Activated naive CD4-positive, alpha-beta T cell treated with anti-CD3 and anti-CD28 coated beads, Interleukin-2, amount 10 ng/mL, durations not matched to agents 7 days and 5 days (primary cell): Measurements from ENCODE around the gene PTAFR.

Experiments
- CTCF ChIA-PET: fragments of 350-600 bp; sonication (Branson Sonifier 250); formaldehyde crosslinking; loops from one replicate; lab custom pipeline; 2021; ENCODE audit warnings: antibody characterized with exemption; lab: Charles Lee
- DNase-seq: peaks from one replicate; pipeline ENCODE4 v3.0.0-alpha.2; 2020
- H3K27ac Mint-ChIP-seq: one replicate; pipeline ENCODE4 v1.8.0; 2021; ENCODE audit warnings: mild to moderate bottlenecking, moderate library complexity, mixed read lengths
- H3K27me3 Mint-ChIP-seq: one replicate; pipeline ENCODE4 v1.8.0; 2021; ENCODE audit warnings: mild to moderate bottlenecking, mixed read lengths
- H3K36me3 Mint-ChIP-seq: one replicate; pipeline ENCODE4 v1.8.0; 2021; ENCODE audit warnings: mixed read lengths
- H3K4me1 Mint-ChIP-seq: one replicate; pipeline ENCODE4 v1.8.0; 2021; ENCODE audit warnings: mixed read lengths
- H3K4me3 Mint-ChIP-seq: one replicate; pipeline ENCODE4 v1.8.0; 2021; ENCODE audit warnings: mild to moderate bottlenecking, moderate library complexity, mixed read lengths
- H3K9me3 Mint-ChIP-seq: one replicate; pipeline ENCODE4 v1.8.0; 2021; ENCODE audit warnings: mixed read lengths

The PTAFR gene

GRCh38 chr1:28129150-28129549 is 47.3 kb downstream of the PTAFR start:
- Mint-ChIP-seq H3K36me3 (no peaks in the 10 kb centered on the region), H3K27me3 (peaks cover 82% of the 10 kb centered on the region), H3K4me3 (no peak overlapping the region), H3K9me3 (peaks cover 4% of the 10 kb centered on the region), H3K27ac (no peak overlapping the region), H3K4me1 (peaks cover 6% of the 10 kb centered on the region)
- CTCF ChIA-PET, result no interaction called here
- DNase-seq, result no peak

- peaks cover 8% of the 10 kb centered on the region for H3K4me1 Mint-ChIP-seq
- H3K36me3 Mint-ChIP-seq, result no peaks in the 10 kb centered on the region
- no peak overlapping the region for H3K4me3 Mint-ChIP-seq
- H3K9me3 Mint-ChIP-seq, result no peaks in the 10 kb centered on the region
- CTCF ChIA-PET, result no interaction called here
- no peak for DNase-seq
- peaks cover 77% of the 10 kb centered on the region for H3K27me3 Mint-ChIP-seq
- H3K27ac Mint-ChIP-seq, result no peak overlapping the region
Measured at GRCh38 chr1:28127617-28128257, 48.8 kb downstream of the PTAFR start.

- CTCF ChIA-PET, result no interaction called here
- Mint-ChIP-seq H3K36me3 (no peaks in the 10 kb centered on the region), H3K9me3 (no peaks in the 10 kb centered on the region), H3K27me3 (peaks cover 73% of the 10 kb centered on the region), H3K27ac (no peak overlapping the region), H3K4me1 (peaks cover 8% of the 10 kb centered on the region), H3K4me3 (no peak overlapping the region)
- no peak for DNase-seq
Measured at GRCh38 chr1:28126783-28127490, 49.6 kb downstream of the PTAFR start.

- CTCF ChIA-PET, result no interaction called here
- Mint-ChIP-seq H3K27me3 (peaks cover 65% of the 10 kb centered on the region), H3K36me3 (no peaks in the 10 kb centered on the region), H3K4me3 (no peak overlapping the region), H3K9me3 (no peaks in the 10 kb centered on the region), H3K4me1 (peaks cover 8% of the 10 kb centered on the region), H3K27ac (no peak overlapping the region)
- DNase-seq, result no peak
Measured at GRCh38 chr1:28126212-28126611, 50.3 kb downstream of the PTAFR start.

- H3K9me3 Mint-ChIP-seq, result no peaks in the 10 kb centered on the region
- no peak for DNase-seq
- H3K4me1 Mint-ChIP-seq, result peaks cover 8% of the 10 kb centered on the region
- no peak overlapping the region for H3K27ac Mint-ChIP-seq
- CTCF ChIA-PET, result no interaction called here
- H3K27me3 Mint-ChIP-seq, result peaks cover 62% of the 10 kb centered on the region
- H3K36me3 Mint-ChIP-seq, result no peaks in the 10 kb centered on the region
- no peak overlapping the region for H3K4me3 Mint-ChIP-seq
Measured at GRCh38 chr1:28123461-28123961, 53.0 kb downstream of the PTAFR start.

GRCh38 chr1:28122183-28122582 is 54.3 kb downstream of the PTAFR start:
- CTCF ChIA-PET, result no interaction called here
- Mint-ChIP-seq H3K27ac (no peak overlapping the region), H3K9me3 (no peaks in the 10 kb centered on the region), H3K4me3 (no peak overlapping the region), H3K36me3 (no peaks in the 10 kb centered on the region), H3K27me3 (peaks cover 61% of the 10 kb centered on the region), H3K4me1 (peaks cover 2% of the 10 kb centered on the region)
- DNase-seq, result no peak

- Mint-ChIP-seq H3K27ac (no peak overlapping the region), H3K9me3 (no peaks in the 10 kb centered on the region), H3K4me3 (no peak overlapping the region), H3K36me3 (no peaks in the 10 kb centered on the region), H3K27me3 (peaks cover 51% of the 10 kb centered on the region), H3K4me1 (peaks cover 14% of the 10 kb centered on the region)
- DNase-seq, result no peak
- CTCF ChIA-PET, result interaction anchor here (1.6 kb wide), 1 partner anchor 28 kb away, joined by 4 read pairs; no protein-coding TSS in a partner anchor
Measured at GRCh38 chr1:28119556-28119955, 56.9 kb downstream of the PTAFR start.

- no peak for DNase-seq
- Mint-ChIP-seq H3K4me3 (no peak overlapping the region), H3K9me3 (no peaks in the 10 kb centered on the region), H3K4me1 (peaks cover 14% of the 10 kb centered on the region), H3K27ac (no peak overlapping the region), H3K36me3 (no peaks in the 10 kb centered on the region), H3K27me3 (peaks cover 57% of the 10 kb centered on the region)
- CTCF ChIA-PET, result no interaction called here
Measured at GRCh38 chr1:28118640-28119307, 57.7 kb downstream of the PTAFR start.

GRCh38 chr1:28115267-28115666 is 61.2 kb downstream of the PTAFR start:
- peak; percentile 42 for DNase-seq
- CTCF ChIA-PET, result no interaction called here
- peak overlapping the region; percentile 15 for H3K27ac Mint-ChIP-seq
- no peaks in the 10 kb centered on the region for H3K9me3 Mint-ChIP-seq
- H3K4me1 Mint-ChIP-seq, result peaks cover 18% of the 10 kb centered on the region
- no peak overlapping the region for H3K4me3 Mint-ChIP-seq
- H3K27me3 Mint-ChIP-seq, result peaks cover 48% of the 10 kb centered on the region
- no peaks in the 10 kb centered on the region for H3K36me3 Mint-ChIP-seq

- no peak overlapping the region for H3K27ac Mint-ChIP-seq
- peaks cover 18% of the 10 kb centered on the region for H3K4me1 Mint-ChIP-seq
- CTCF ChIA-PET, result interaction anchor here (1.1 to 1.2 kb wide), 2 partner anchors 36 to 94 kb away, joined by 4 to 6 read pairs; no protein-coding TSS in a partner anchor
- H3K36me3 Mint-ChIP-seq, result no peaks in the 10 kb centered on the region
- H3K9me3 Mint-ChIP-seq, result no peaks in the 10 kb centered on the region
- no peak overlapping the region for H3K4me3 Mint-ChIP-seq
- no peak for DNase-seq
- H3K27me3 Mint-ChIP-seq, result peaks cover 46% of the 10 kb centered on the region
Measured at GRCh38 chr1:28114844-28115243, 61.6 kb downstream of the PTAFR start.

- CTCF ChIA-PET, result interaction anchor here (0.9 kb wide), 1 partner anchor 22 kb away, joined by 3 read pairs; no protein-coding TSS in a partner anchor
- Mint-ChIP-seq H3K9me3 (no peaks in the 10 kb centered on the region), H3K4me3 (no peak overlapping the region), H3K4me1 (peaks cover 18% of the 10 kb centered on the region), H3K27ac (no peak overlapping the region), H3K36me3 (no peaks in the 10 kb centered on the region), H3K27me3 (peaks cover 31% of the 10 kb centered on the region)
- no peak for DNase-seq
Measured at GRCh38 chr1:28113242-28113572, 63.3 kb downstream of the PTAFR start.

- Mint-ChIP-seq H3K9me3 (no peaks in the 10 kb centered on the region), H3K27me3 (peaks cover 27% of the 10 kb centered on the region), H3K4me3 (no peak overlapping the region), H3K4me1 (peaks cover 18% of the 10 kb centered on the region), H3K36me3 (no peaks in the 10 kb centered on the region), H3K27ac (no peak overlapping the region)
- no peak for DNase-seq
- CTCF ChIA-PET, result interaction anchor here (0.8 to 0.9 kb wide), 3 partner anchors 21 to 58 kb away, joined by 3 read pairs; no protein-coding TSS in a partner anchor
Measured at GRCh38 chr1:28112388-28113241, 63.9 kb downstream of the PTAFR start.

- Mint-ChIP-seq H3K27ac (no peak overlapping the region), H3K9me3 (no peaks in the 10 kb centered on the region), H3K4me1 (peaks cover 14% of the 10 kb centered on the region), H3K27me3 (peaks cover 15% of the 10 kb centered on the region), H3K36me3 (no peaks in the 10 kb centered on the region), H3K4me3 (no peak overlapping the region)
- no peak for DNase-seq
- CTCF ChIA-PET, result no interaction called here
Measured at GRCh38 chr1:28111157-28111556, 65.3 kb downstream of the PTAFR start.

GRCh38 chr1:28110555-28110954 is 65.9 kb downstream of the PTAFR start:
- no peak for DNase-seq
- Mint-ChIP-seq H3K9me3 (no peaks in the 10 kb centered on the region), H3K27me3 (peaks cover 15% of the 10 kb centered on the region), H3K4me3 (no peak overlapping the region), H3K36me3 (no peaks in the 10 kb centered on the region), H3K4me1 (peaks cover 12% of the 10 kb centered on the region), H3K27ac (no peak overlapping the region)
- CTCF ChIA-PET, result interaction anchor here (0.7 kb wide), 1 partner anchor 179 kb away, joined by 3 read pairs; no protein-coding TSS in a partner anchor
